GM18499 (cell line): ENCODE results near the gene HDDC3.

ENCODE experiments used
- ATAC-seq: cut with Tn5 transposase; IDR thresholded peaks from one replicate; pipeline ENCODE4 v1.9.1; 2021; ENCODE audit warnings: moderate number of reproducible peaks; ENCODE audit not compliant: insufficient read depth, unreplicated experiment

Gene HDDC3

GRCh38 chr15:90895571-90896117 lies 36.7 kb downstream of the HDDC3 start:
- no peak for ATAC-seq

- ATAC-seq = no peak
Measured at GRCh38 chr15:90893175-90894090, 38.9 kb downstream of the HDDC3 start.

GRCh38 chr15:90892498-90893174 lies 39.7 kb downstream of the HDDC3 start:
- ATAC-seq = no peak

GRCh38 chr15:90892023-90892422 lies 40.3 kb downstream of the HDDC3 start:
- no peak for ATAC-seq

- ATAC-seq = no peak
Measured at GRCh38 chr15:90891346-90891949, 40.9 kb downstream of the HDDC3 start.

- no peak for ATAC-seq
Measured at GRCh38 chr15:90890839-90891238, 41.5 kb downstream of the HDDC3 start.

- no peak for ATAC-seq
Measured at GRCh38 chr15:90889736-90890456, 42.5 kb downstream of the HDDC3 start.

GRCh38 chr15:90889313-90889730 lies 43.0 kb downstream of the HDDC3 start:
- ATAC-seq = no peak

GRCh38 chr15:90887037-90887481 lies 45.3 kb downstream of the HDDC3 start:
- ATAC-seq = no peak

GRCh38 chr15:90886291-90886614 lies 46.1 kb downstream of the HDDC3 start:
- ATAC-seq = no peak

- ATAC-seq = no peak
Measured at GRCh38 chr15:90885432-90886290, 46.7 kb downstream of the HDDC3 start.

- ATAC-seq = no peak
Measured at GRCh38 chr15:90884719-90885431, 47.5 kb downstream of the HDDC3 start.

GRCh38 chr15:90883976-90884718 lies 48.2 kb downstream of the HDDC3 start, which contains the start of gene FES:
TSS of gene FES (plus strand) at chr15:90884504. CDS start at chr15:90885046, 542 bp downstream.
- ATAC-seq = no peak

GRCh38 chr15:90883526-90883975 lies 48.8 kb downstream of the HDDC3 start:
- no peak for ATAC-seq

- no peak for ATAC-seq
Measured at GRCh38 chr15:90882781-90883525, 49.4 kb downstream of the HDDC3 start.

- no peak for ATAC-seq
Measured at GRCh38 chr15:90881978-90882721, 50.2 kb downstream of the HDDC3 start.
